ENCODE measurements around the gene TNS1. TPM values are rescaled to one million over a fixed set of nuclear protein-coding genes. Genes with fewer than 3 reads are reported as not detected.

The TNS1 gene
- total RNA-seq, 1 experiment from 2014 or later: 6.2 TPM

DNA sequence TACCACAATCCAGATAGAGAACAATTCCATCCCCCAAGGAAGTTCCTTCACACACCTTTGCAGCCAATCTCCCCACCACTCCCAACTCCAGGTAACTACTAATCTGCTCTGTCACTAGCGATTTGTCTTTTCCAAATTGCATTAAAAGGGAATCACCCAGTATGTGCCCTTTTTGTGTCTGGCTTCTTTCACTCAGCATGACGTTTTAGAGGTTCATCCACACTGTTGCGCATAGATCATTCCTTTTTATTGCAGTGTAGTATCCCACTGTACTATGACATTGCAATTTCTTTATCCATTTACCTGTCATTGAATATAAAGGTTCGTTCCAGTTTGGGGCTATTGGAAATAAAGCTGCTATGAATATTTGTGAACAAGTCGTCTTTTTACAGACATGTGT is 31.6 kb downstream of the TNS1 start (continued):
- TF ChIP-seq, protein P1, sequence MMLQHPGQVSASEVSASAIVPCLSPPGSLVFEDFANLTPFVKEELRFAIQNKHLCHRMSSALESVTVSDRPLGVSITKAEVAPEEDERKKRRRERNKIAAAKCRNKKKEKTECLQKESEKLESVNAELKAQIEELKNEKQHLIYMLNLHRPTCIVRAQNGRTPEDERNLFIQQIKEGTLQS (IDR thresholded peaks at IDR 0.05): no peak
- TF ChIP-seq TCF7L2 (IDR thresholded peaks at IDR 0.05; ENCODE audit: borderline replicate concordance, extremely low read depth, insufficient read depth, insufficient read length): no peak

DNA sequence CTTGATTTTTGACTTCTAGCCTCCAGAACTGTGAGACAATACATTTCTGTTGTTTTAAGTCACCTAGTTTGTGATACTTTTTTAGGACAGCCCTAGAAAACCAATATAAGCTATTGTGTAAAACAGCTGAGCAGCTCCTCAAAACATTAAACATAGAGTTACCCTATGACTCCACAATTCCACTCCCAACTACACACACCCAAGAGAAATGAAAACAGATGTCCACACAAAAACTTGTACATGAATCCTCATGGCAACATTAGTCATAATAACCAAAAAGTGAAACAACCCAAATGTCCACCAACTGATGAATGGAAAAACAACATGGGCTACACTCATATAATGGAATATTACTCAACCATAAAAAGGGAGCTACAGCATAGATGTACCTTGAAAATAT is 32.6 kb downstream of the TNS1 start:
- POLR2A ChIA-PET: no interaction called here
- DNase-seq (ENCODE audit: low read depth, low spot score) (no peak), ATAC-seq (no peak)
- H3K27ac ChIP-seq (ENCODE audit: low read depth, low read length): no peak overlapping the region
- intact Hi-C loops (cut with micrococcal nuclease): no loop called here
- no peak overlapping the region for H3K4me2 ChIP-seq (ENCODE audit: low read length)
- no peaks in the 10 kb centered on the region for H3K36me3 ChIP-seq (ENCODE audit: control insufficient read depth in 1 of 2, insufficient read depth in 2 of 2, low read length in 2 of 2)
- H3K4me3 ChIP-seq (replicated peaks in 1 of 2; ENCODE audit: low read depth in 1 of 2, low read length in 2 of 2): no peak overlapping the region
- CTCF ChIA-PET: no interaction called here
- BruUV-seq (replicated peaks): no TSS peak
- H3K9ac ChIP-seq (ENCODE audit: low read length): no peak overlapping the region
- no peaks in the 10 kb centered on the region for H4K20me1 ChIP-seq (ENCODE audit: insufficient read depth)
- H3K27me3 ChIP-seq (ENCODE audit: insufficient read depth, low read length): no peaks in the 10 kb centered on the region
- no peaks in the 10 kb centered on the region for H3K4me1 ChIP-seq (ENCODE audit: control insufficient read depth in 1 of 2, insufficient read depth in 2 of 2, low read length in 2 of 2)
- H3K79me2 ChIP-seq (ENCODE audit: insufficient read depth, low read length): no peaks in the 10 kb centered on the region
- no peak overlapping the region for H2AFZ ChIP-seq (ENCODE audit: low read depth, low read length, poor library complexity, severe bottlenecking)
- RAD21 ChIA-PET (ENCODE audit: low non-redundant PET in 1 of 2, low total read pairs in 2 of 2, uncharacterized antibody in 2 of 2, unreplicated experiment in 2 of 2): no interaction called here
- no peaks in the 10 kb centered on the region for H3K9me2 ChIP-seq (ENCODE audit: insufficient read depth)
- TF ChIP-seq REST (IDR thresholded peaks at IDR 0.05; ENCODE audit: low read depth) (no peak), SP1 (IDR thresholded peaks at IDR 0.05; ENCODE audit: low read depth) (no peak), FOSL1 (IDR thresholded peaks at IDR 0.05; ENCODE audit: low read depth) (no peak)
- H3K9me3 ChIP-seq (ENCODE audit: control insufficient read depth in 1 of 2, insufficient read depth in 1 of 2, low read depth in 1 of 2, low read length in 2 of 2): no peaks in the 10 kb centered on the region

All from HCT116 (cell line).